Liver (tissue), 10 donors: ENCODE data around the gene CFAP68. TPM values are rescaled to one million over a fixed set of nuclear protein-coding genes. Genes with fewer than 3 reads are reported as not detected.

Experiments used
- DNase-seq: peaks from one replicate; pipeline ENCODE4 v3.0.0-alpha.2; 2017; ENCODE audit warnings: low spot score
- H3K27ac ChIP-seq, 2 donors: one replicate each; pipeline ENCODE4 v1.7.0; 2013; ENCODE audit warnings: inconsistent platforms in 2 of 2, low read length in 2 of 2, control low read depth in 1 of 2, low read depth in 1 of 2, mild to moderate bottlenecking in 1 of 2
- H3K27me3 ChIP-seq, 4 donors: one replicate each; pipeline versions ENCODE4 v1.6.1 to v1.7.0; 2013; ENCODE audit warnings: low read length in 3 of 4, inconsistent platforms in 1 of 4, mild to moderate bottlenecking in 1 of 4, moderate library complexity in 1 of 4; ENCODE audit not compliant: control insufficient read depth in 4 of 4, insufficient read depth in 4 of 4
- H3K36me3 ChIP-seq, 4 donors: one replicate each; pipeline versions ENCODE4 v1.6.1 to v1.7.0; 2013; ENCODE audit warnings: low read length in 3 of 4, mild to moderate bottlenecking in 3 of 4, low read depth in 1 of 4, moderate library complexity in 1 of 4; ENCODE audit not compliant: control insufficient read depth in 4 of 4, insufficient read depth in 3 of 4
- H3K4me1 ChIP-seq, 4 donors: one replicate each; pipeline versions ENCODE4 v1.6.1 to v1.7.0; 2013; ENCODE audit warnings: low read length in 3 of 4, mild to moderate bottlenecking in 3 of 4, moderate library complexity in 1 of 4; ENCODE audit not compliant: control insufficient read depth in 4 of 4, insufficient read depth in 4 of 4
- H3K4me3 ChIP-seq, 3 donors: one replicate each; pipeline versions ENCODE4 v1.6.1 to v1.7.0; 2013; ENCODE audit warnings: low read length in 3 of 3, control low read depth in 1 of 3, low read depth in 1 of 3, mild to moderate bottlenecking in 1 of 3
- H3K9ac ChIP-seq, 2 donors: one replicate each; pipeline ENCODE4 v1.7.0; 2013; ENCODE audit warnings: low read length in 2 of 2, mild to moderate bottlenecking in 2 of 2, moderate library complexity in 2 of 2, control low read depth in 1 of 2, low read depth in 1 of 2
- H3K9me3 ChIP-seq, 4 donors: one replicate each; pipeline versions ENCODE4 v1.6.1 to v1.7.0; 2013; ENCODE audit warnings: low read length in 3 of 4; ENCODE audit not compliant: control insufficient read depth in 4 of 4
- ATF3 ChIP-seq: IDR thresholded peaks from 2 replicates; pipeline ENCODE4 v1.6.1; 2016; ENCODE audit warnings: antibody characterized with exemption
- CTCF ChIP-seq: fragments of 150-350 bp; IDR thresholded peaks from 2 replicates; pipeline ENCODE4 v1.5.1; 2017; ENCODE audit warnings: improper control_type of control experiment, low read depth, low read length; ENCODE audit not compliant: missing input control
- EGR1 ChIP-seq, 2 donors: IDR thresholded peaks; 2 replicates each; pipeline ENCODE4 v1.6.1; 2016 to 2018; ENCODE audit warnings: antibody characterized with exemption in 2 of 2, low read depth in 2 of 2
- FOXA1 ChIP-seq: IDR thresholded peaks from 2 replicates; pipeline ENCODE4 v1.6.1; 2016; ENCODE audit warnings: antibody characterized with exemption
- FOXA2 ChIP-seq: IDR thresholded peaks from 2 replicates; pipeline ENCODE4 v1.6.1; 2016; ENCODE audit warnings: antibody characterized with exemption
- GABPA ChIP-seq, 2 donors: IDR thresholded peaks in 1 of 2; conservative IDR thresholded peaks in 1 of 2; 2 replicates each; pipeline ENCODE4 v1.6.1; 2016; ENCODE audit warnings: antibody characterized with exemption in 2 of 2, mild to moderate bottlenecking in 1 of 2, moderate library complexity in 1 of 2
- HNF4A ChIP-seq, 2 donors: conservative IDR thresholded peaks; 2 replicates each; pipeline ENCODE4 v1.6.1; 2016; ENCODE audit warnings: antibody characterized with exemption in 2 of 2, mild to moderate bottlenecking in 2 of 2
- HNF4G ChIP-seq: IDR thresholded peaks from 2 replicates; pipeline ENCODE4 v1.6.1; 2016; ENCODE audit warnings: antibody characterized with exemption
- JUND ChIP-seq, 2 donors: IDR thresholded peaks; 2 replicates each; pipeline ENCODE4 v1.6.1; 2016; ENCODE audit warnings: antibody characterized with exemption in 2 of 2
- MAX ChIP-seq: IDR thresholded peaks from 2 replicates; pipeline ENCODE4 v1.6.1; 2016; ENCODE audit warnings: antibody characterized with exemption
- NR2F2 ChIP-seq: IDR thresholded peaks from 2 replicates; pipeline ENCODE4 v1.6.1; 2016; ENCODE audit warnings: antibody characterized with exemption
- RAD21 ChIP-seq, 2 donors: IDR thresholded peaks; 2 replicates each; pipeline ENCODE4 v1.6.1; 2016; ENCODE audit warnings: antibody characterized with exemption in 2 of 2, mild to moderate bottlenecking in 2 of 2
- REST ChIP-seq: IDR thresholded peaks from 2 replicates; pipeline ENCODE4 v1.6.1; 2016; ENCODE audit warnings: antibody characterized with exemption, mild to moderate bottlenecking
- RXRA ChIP-seq, 2 donors: IDR thresholded peaks; 2 replicates each; pipeline ENCODE4 v1.6.1; 2017 to 2018; ENCODE audit warnings: antibody characterized with exemption in 2 of 2, mild to moderate bottlenecking in 1 of 2
- SP1 ChIP-seq: IDR thresholded peaks from 2 replicates; pipeline ENCODE4 v1.6.1; 2018; ENCODE audit warnings: antibody characterized with exemption, mild to moderate bottlenecking
- TAF1 ChIP-seq: conservative IDR thresholded peaks from 2 replicates; pipeline ENCODE4 v1.6.1; 2016; ENCODE audit warnings: antibody characterized with exemption, mild to moderate bottlenecking
- YY1 ChIP-seq: IDR thresholded peaks from 2 replicates; pipeline ENCODE4 v1.6.1; 2016; ENCODE audit warnings: antibody characterized with exemption, mild to moderate bottlenecking
- ZBTB33 ChIP-seq: IDR thresholded peaks from 2 replicates; pipeline ENCODE4 v1.6.1; 2016; ENCODE audit warnings: antibody characterized with exemption
- WGBS: extraction: QIAGEN DNeasy Blood & Tissue Kit; methylation state at CpG from one replicate; pipeline ENCODE4 v1.1.7; 2013; 5-methylcytosine and 5-hydroxymethylcytosine counted together
- polyA plus RNA-seq, 2 donors: library from polyadenylated mRNA; stranded (reverse) in 1 of 2; unstranded in 1 of 2; fragments of 200-250 nt in 1 of 2; fragments of >200 nt in 1 of 2; fragmentation: Nextera tagmentation in 1 of 2; extraction: Ambion mirVana in 1 of 2; gene quantifications; one replicate each; pipeline versions ENCODE4 v1.2.1 to v1.2.3, GENCODE V29; 2013 to 2015
- small RNA-seq: library from RNA; depleted of rRNA; stranded (forward); fragments of <200 nt; gene quantifications from one replicate; pipeline ENCODE3, GENCODE V24; 2014
- total RNA-seq, 2 donors: library from RNA; depleted of rRNA; stranded (reverse); fragments of >200 nt; gene quantifications; one replicate each; pipeline ENCODE4 v1.2.3, GENCODE V29; 2014
- donor health status: healthy.
- donor health status: healthy.
- donor health status: healthy.
- donor health status: healthy.
- donor health status: healthy.

The CFAP68 gene
- total and polyA plus RNA-seq, 4 donors, result 6.2 to 27.8 (median 13.8) TPM

- Histone ChIP-seq H3K9me3 (no peaks in the 10 kb centered on the region), H3K9ac (peak overlapping the region in 1 of 2 donors; percentile 32), H3K27ac (peak overlapping the region; percentile 64 to 85), H3K4me1 (peaks cover 10 to 52% (median 36%) of the 10 kb centered on the region in 4 donors), H3K27me3 (no peaks in the 10 kb centered on the region), H3K4me3 (no peak overlapping the region), H3K36me3 (no peaks in the 10 kb centered on the region)
- no peak for TF ChIP-seq GABPA (IDR thresholded peaks at IDR 0.05 in 1 of 2, conservative IDR thresholded peaks at IDR 0.05 in 1 of 2)
- no peak for TF ChIP-seq YY1
- TF ChIP-seq MAX, result no peak
- TF ChIP-seq RAD21 (IDR thresholded peaks at IDR 0.05), result no peak
- TF ChIP-seq HNF4A (conservative IDR thresholded peaks at IDR 0.05), result no peak
- no peak for TF ChIP-seq CTCF
- TF ChIP-seq ZBTB33, result no peak
- no peak for TF ChIP-seq REST
- TF ChIP-seq NR2F2, result no peak
- TF ChIP-seq SP1, result no peak
- no peak for TF ChIP-seq FOXA1
- TF ChIP-seq FOXA2, result no peak
- TF ChIP-seq EGR1 (IDR thresholded peaks at IDR 0.05; ENCODE audit: low read depth in 2 of 2), result no peak
- no peak for TF ChIP-seq TAF1
- TF ChIP-seq RXRA (IDR thresholded peaks at IDR 0.05), result no peak
- no peak for TF ChIP-seq JUND (IDR thresholded peaks at IDR 0.05)
- no peak for TF ChIP-seq ATF3
- TF ChIP-seq HNF4G, result no peak
- 91% methylated on average over 1 of the region's 1 CpG for WGBS
- DNase-seq, result no peak
These were observed 55.0 kb downstream of the CFAP68 start for GRCh38 chr11:111934306-111934705.

Small RNA genes within 50 kb of the gene (small RNA-seq; reads per million reads assigned to genes)
- gene C11orf52 (not detected), gene GNG5P3 (not detected), gene RNA5SP351 (not detected), gene RPL37AP8 (0.15 reads per million)

Other genes starting within 250 kb of the CFAP68 start
- 100 to 1,000 TPM in 1 of 2 donors, 10 to 100 TPM in 1; 50.1 to 316 TPM for gene PPP2R1B, start 113.2 kb upstream of the CFAP68 start, total RNA-seq
- gene PPP2R1B, start 113.2 kb upstream of the CFAP68 start, polyA plus RNA-seq, result 10 to 100 TPM; 33.2 to 55.0 TPM
- 10 to 100 TPM; 25.5 to 36.3 TPM for gene ALG9, start 8.0 kb upstream of the CFAP68 start, total RNA-seq
- gene ALG9, start 8.0 kb upstream of the CFAP68 start, polyA plus RNA-seq, result 10 to 100 TPM; 13.7 to 14.9 TPM
- 1 to 10 TPM; 1.3 to 2.3 TPM for gene FDXACB1, start 376 bp upstream of the CFAP68 start, total RNA-seq
- gene FDXACB1, start 376 bp upstream of the CFAP68 start, polyA plus RNA-seq, result 1 to 10 TPM in 1 of 2 donors, under 1 TPM in 1; 0.95 to 1.3 TPM
- gene CRYAB, start 32.2 kb downstream of the CFAP68 start, total RNA-seq, result 1 to 10 TPM in 1 of 2 donors, under 1 TPM in 1; 0.33 to 2.6 TPM
- gene CRYAB, start 32.2 kb downstream of the CFAP68 start, polyA plus RNA-seq, result 1 to 10 TPM; 4.7 to 8.6 TPM
- gene HSPB2, start 33.2 kb downstream of the CFAP68 start, total RNA-seq, result under 1 TPM in 1 of 2 donors, not detected in 1; 0.14 TPM
- gene HSPB2, start 33.2 kb downstream of the CFAP68 start, polyA plus RNA-seq, result under 1 TPM; 0.61 to 0.85 TPM
- 1 to 10 TPM; 4.2 to 5.1 TPM for gene C11orf52, start 39.4 kb downstream of the CFAP68 start, total RNA-seq
- 10 to 100 TPM in 1 of 2 donors, 1 to 10 TPM in 1; 9.6 to 10.9 TPM for gene C11orf52, start 39.4 kb downstream of the CFAP68 start, polyA plus RNA-seq
- gene DIXDC1, start 57.8 kb downstream of the CFAP68 start, total RNA-seq, result 10 to 100 TPM in 1 of 2 donors, 1 to 10 TPM in 1; 7.3 to 12.5 TPM
- 1 to 10 TPM; 2.8 to 4.1 TPM for gene DIXDC1, start 57.8 kb downstream of the CFAP68 start, polyA plus RNA-seq
- 10 to 100 TPM; 15.6 to 16.3 TPM for gene DLAT, start 145.9 kb downstream of the CFAP68 start, total RNA-seq
- 10 to 100 TPM in 1 of 2 donors, 1 to 10 TPM in 1; 8.8 to 10.8 TPM for gene DLAT, start 145.9 kb downstream of the CFAP68 start, polyA plus RNA-seq
- under 1 TPM; 0.25 to 0.42 TPM for gene PIH1D2, start 194.5 kb downstream of the CFAP68 start, total RNA-seq
- gene PIH1D2, start 194.5 kb downstream of the CFAP68 start, polyA plus RNA-seq, result under 1 TPM; 0.43 to 0.52 TPM
- 10 to 100 TPM in 1 of 2 donors, 1 to 10 TPM in 1; 7.3 to 11.2 TPM for gene NKAPD1, start 194.8 kb downstream of the CFAP68 start, total RNA-seq
- gene NKAPD1, start 194.8 kb downstream of the CFAP68 start, polyA plus RNA-seq, result 1 to 10 TPM; 5.3 to 7.6 TPM
- 10 to 100 TPM; 23.4 to 80.0 TPM for gene TIMM8B, start 207.2 kb downstream of the CFAP68 start, total RNA-seq
- gene TIMM8B, start 207.2 kb downstream of the CFAP68 start, polyA plus RNA-seq, result 100 to 1,000 TPM in 1 of 2 donors, 10 to 100 TPM in 1; 77.5 to 108 TPM
- 100 to 1,000 TPM; 154 to 164 TPM for gene SDHD, start 207.3 kb downstream of the CFAP68 start, total RNA-seq
- 100 to 1,000 TPM; 190 to 277 TPM for gene SDHD, start 207.3 kb downstream of the CFAP68 start, polyA plus RNA-seq